ENCODE results near the gene ARFGEF3.
"Not testable (repeated sequence)": the region's sequence is repeated elsewhere in the genome, so short reads cannot be mapped to it uniquely, and the experiment has no call there.

Gene ARFGEF3

GRCh38 chr6:138115877-138116660, 45.7 kb upstream of the ARFGEF3 start:
- Histone ChIP-seq H3K27ac (ENCODE audit: low read length) (no peak overlapping the region), H3K4me3 (ENCODE audit: low read length) (no peak overlapping the region), H3K4me1 (ENCODE audit: low read length) (0 out of 2 replicates have a peak, but pooled peaks cover 6% of the 10 kb centered on the region), H3K4me2 (ENCODE audit: low read length) (peak overlapping the region; percentile 27; the same call in 1 of the 2 replicates), H4K20me1 (ENCODE audit: insufficient read depth, low read length) (no peaks in the 10 kb centered on the region), H3K9me3 (ENCODE audit: insufficient read depth, low read length) (no peaks in the 10 kb centered on the region), H3K9ac (ENCODE audit: low read length) (no peak overlapping the region), H3K36me3 (replicated peaks; ENCODE audit: low read depth, low read length) (no peaks in the 10 kb centered on the region), H3K27me3 (ENCODE audit: low read depth, low read length) (peaks cover 19% of the 10 kb centered on the region; the same call in 1 of the 2 replicates), H2AFZ (ENCODE audit: low read depth, low read length) (no peak overlapping the region), H3K79me2 (ENCODE audit: low read length) (no peaks in the 10 kb centered on the region)
- TF ChIP-seq EZH2phosphoT487 (IDR thresholded peaks at IDR 0.05; ENCODE audit: low read depth) (no peak), CTCF (IDR thresholded peaks at IDR 0.05; ENCODE audit: low read depth, low read length) (peak; percentile 64)

GRCh38 chr6:138116661-138116999, 45.1 kb upstream of the ARFGEF3 start:
- no peak overlapping the region for H3K4me3 ChIP-seq (ENCODE audit: low read length)
- H3K36me3 ChIP-seq (replicated peaks; ENCODE audit: low read depth, low read length) = no peaks in the 10 kb centered on the region
- H3K9ac ChIP-seq (ENCODE audit: low read length) = no peak overlapping the region
- H3K4me2 ChIP-seq (ENCODE audit: low read length) = no peak overlapping the region
- no peak for TF ChIP-seq CTCF (IDR thresholded peaks at IDR 0.05; ENCODE audit: low read depth, low read length)
- TF ChIP-seq EZH2phosphoT487 (IDR thresholded peaks at IDR 0.05; ENCODE audit: low read depth) = no peak
- peaks cover 14% of the 10 kb centered on the region; the same call in 1 of the 2 replicates for H3K27me3 ChIP-seq (ENCODE audit: low read depth, low read length)
- H3K9me3 ChIP-seq (ENCODE audit: insufficient read depth, low read length) = no peaks in the 10 kb centered on the region
- H3K27ac ChIP-seq (ENCODE audit: low read length) = no peak overlapping the region
- H4K20me1 ChIP-seq (ENCODE audit: insufficient read depth, low read length) = no peaks in the 10 kb centered on the region
- 0 out of 2 replicates have a peak, but pooled peaks cover 6% of the 10 kb centered on the region for H3K4me1 ChIP-seq (ENCODE audit: low read length)
- no peaks in the 10 kb centered on the region for H3K79me2 ChIP-seq (ENCODE audit: low read length)
- no peak overlapping the region for H2AFZ ChIP-seq (ENCODE audit: low read depth, low read length)

GRCh38 chr6:138117376-138117914, 44.3 kb upstream of the ARFGEF3 start:
- Histone ChIP-seq H2AFZ (ENCODE audit: low read depth, low read length) (no peak overlapping the region), H3K4me2 (ENCODE audit: low read length) (no peak overlapping the region), H3K9ac (ENCODE audit: low read length) (no peak overlapping the region), H4K20me1 (ENCODE audit: insufficient read depth, low read length) (no peaks in the 10 kb centered on the region), H3K4me3 (ENCODE audit: low read length) (no peak overlapping the region), H3K27ac (ENCODE audit: low read length) (no peak overlapping the region), H3K79me2 (ENCODE audit: low read length) (no peaks in the 10 kb centered on the region), H3K27me3 (ENCODE audit: low read depth, low read length) (peaks cover 17% of the 10 kb centered on the region; the same call in 1 of the 2 replicates), H3K36me3 (replicated peaks; ENCODE audit: low read depth, low read length) (no peaks in the 10 kb centered on the region), H3K4me1 (ENCODE audit: low read length) (0 out of 2 replicates have a peak, but pooled peaks cover 6% of the 10 kb centered on the region), H3K9me3 (ENCODE audit: insufficient read depth, low read length) (no peaks in the 10 kb centered on the region)
- TF ChIP-seq CTCF (IDR thresholded peaks at IDR 0.05; ENCODE audit: low read depth, low read length) (no peak), EZH2phosphoT487 (IDR thresholded peaks at IDR 0.05; ENCODE audit: low read depth) (no peak)

GRCh38 chr6:138119229-138119628, 42.5 kb upstream of the ARFGEF3 start:
- not testable (repeated sequence) for H4K20me1 ChIP-seq (ENCODE audit: insufficient read depth, low read length); H3K4me2 ChIP-seq (ENCODE audit: low read length); H3K36me3 ChIP-seq (replicated peaks; ENCODE audit: low read depth, low read length); H3K79me2 ChIP-seq (ENCODE audit: low read length); H3K9me3 ChIP-seq (ENCODE audit: insufficient read depth, low read length); H3K9ac ChIP-seq (ENCODE audit: low read length); H3K4me1 ChIP-seq (ENCODE audit: low read length); H3K27ac ChIP-seq (ENCODE audit: low read length); H2AFZ ChIP-seq (ENCODE audit: low read depth, low read length); H3K4me3 ChIP-seq (ENCODE audit: low read length)
- peaks cover 14% of the 10 kb centered on the region; the same call in 1 of the 2 replicates for H3K27me3 ChIP-seq (ENCODE audit: low read depth, low read length)
